WTC11 (cell line): ENCODE data around the gene PRPSAP2. TPM values are rescaled to one million over a fixed set of nuclear protein-coding genes. Genes with fewer than 3 reads are reported as not detected.
"Not testable (repeated sequence)": the region's sequence is repeated elsewhere in the genome, so short reads cannot be mapped to it uniquely, and the experiment has no call there.

Experiments used
- ATAC-seq: fragments of 200-7000 bp; cut with Tn5 transposase; 2 replicates; pipeline ENCODE4 v1.10.0; 2021; ENCODE audit warnings: mild to moderate bottlenecking, moderate library complexity
- CTCF ChIA-PET: fragments of 300-600 bp; sonication (Branson Sonifier 250); formaldehyde crosslinking; loops from one replicate; lab custom pipeline; 2021; ENCODE audit warnings: antibody characterized with exemption; lab: Charles Lee
- POLR2A ChIA-PET: fragments of 350-600 bp; sonication (Branson Sonifier 250); formaldehyde crosslinking; loops from one replicate; lab custom pipeline; 2021; ENCODE audit warnings: antibody characterized with exemption; lab: Charles Lee
- DNase-seq: peaks from one replicate; pipeline ENCODE4 v3.0.0; 2021; ENCODE audit warnings: low spot score
- H3K27ac Mint-ChIP-seq: 2 replicates; pipeline ENCODE4 v1.8.0; 2021; ENCODE audit warnings: mixed read lengths
- H3K27me3 Mint-ChIP-seq: 2 replicates; pipeline ENCODE4 v1.8.0; 2021; ENCODE audit warnings: low read depth, mild to moderate bottlenecking, moderate library complexity, mixed read lengths
- H3K36me3 Mint-ChIP-seq: 2 replicates; pipeline ENCODE4 v1.8.0; 2021; ENCODE audit warnings: mixed read lengths
- H3K4me1 Mint-ChIP-seq: 2 replicates; pipeline ENCODE4 v1.8.0; 2022; ENCODE audit warnings: mixed read lengths
- H3K4me3 Mint-ChIP-seq: 2 replicates; pipeline ENCODE4 v1.8.0; 2021; ENCODE audit warnings: mild to moderate bottlenecking, moderate library complexity, mixed read lengths
- H3K9me3 Mint-ChIP-seq: 2 replicates; pipeline ENCODE4 v1.8.0; 2021; ENCODE audit warnings: mixed read lengths
- EMX1 ChIP-seq: fragments of 250-450 bp; sonication (Bioruptor Pico); IDR thresholded peaks from 2 replicates; pipeline ENCODE4 v1.8.0; 2021; ENCODE audit warnings: mild to moderate bottlenecking
- FOXJ3 ChIP-seq: sonication (generic); formaldehyde crosslinking; IDR thresholded peaks from 2 replicates; pipeline ENCODE4 v1.9.0; 2021; ENCODE audit warnings: missing genetic modification reagents, mild to moderate bottlenecking, borderline replicate concordance
- GTF2I ChIP-seq: fragments of 250-450 bp; sonication (Bioruptor Pico); conservative IDR thresholded peaks from 2 replicates; pipeline ENCODE4 v1.4.0; 2021; ENCODE audit warnings: mild to moderate bottlenecking
- JUN ChIP-seq: sonication (generic); formaldehyde crosslinking; IDR thresholded peaks from 2 replicates; pipeline ENCODE4 v1.8.0; 2023; ENCODE audit warnings: mild to moderate bottlenecking, missing genetic modification reagents
- NFE2L1 ChIP-seq: sonication (generic); formaldehyde crosslinking; IDR thresholded peaks from 2 replicates; pipeline ENCODE4 v1.8.1; 2023; ENCODE audit warnings: missing genetic modification reagents
- ZNF317 ChIP-seq: sonication (generic); formaldehyde crosslinking; IDR thresholded peaks from 2 replicates; pipeline ENCODE4 v1.8.1; 2023; ENCODE audit warnings: low read depth, mild to moderate bottlenecking, moderate library complexity, missing genetic modification reagents, borderline replicate concordance
- ZNF416 ChIP-seq: fragments of 250-450 bp; sonication (Bioruptor Pico); IDR thresholded peaks from 2 replicates; pipeline ENCODE4 v1.9.0; 2021; ENCODE audit warnings: mild to moderate bottlenecking, inconsistent platforms
- total RNA-seq: library from RNA; stranded (reverse); gene quantifications from 3 replicates; pipeline ENCODE4 v1.2.3, GENCODE V29; 2021
- TF ChIP-seq, protein P1 (sequence below): fragments of 250-450 bp; sonication (Bioruptor Pico); IDR thresholded peaks from 2 replicates; pipeline ENCODE4 v1.9.0; 2021; ENCODE audit warnings: moderate library complexity, mild to moderate bottlenecking, inconsistent platforms, borderline replicate concordance
- TF ChIP-seq, protein P2 (sequence below): sonication (generic); formaldehyde crosslinking; IDR thresholded peaks from 2 replicates; pipeline ENCODE4 v1.8.1; 2022; ENCODE audit warnings: mild to moderate bottlenecking, missing genetic modification reagents, moderate library complexity, borderline replicate concordance
- TF ChIP-seq, protein P3 (sequence below): sonication (generic); formaldehyde crosslinking; conservative IDR thresholded peaks from 2 replicates; pipeline ENCODE4 v1.8.1; 2022; ENCODE audit warnings: mild to moderate bottlenecking, missing genetic modification reagents
- TF ChIP-seq, protein P4 (sequence below): fragments of 250-450 bp; sonication (Bioruptor Pico); IDR thresholded peaks from 2 replicates; pipeline ENCODE4 v2.1.2; 2022; ENCODE audit warnings: mild to moderate bottlenecking, moderate library complexity
- TF ChIP-seq, protein P5 (sequence below): fragments of 250-450 bp; sonication (Bioruptor Pico); conservative IDR thresholded peaks from 2 replicates; pipeline ENCODE4 v1.9.0; 2021; ENCODE audit warnings: mild to moderate bottlenecking
- TF ChIP-seq, protein P6 (sequence below): sonication (generic); formaldehyde crosslinking; IDR thresholded peaks from 2 replicates; pipeline ENCODE4 v1.8.1; 2022; ENCODE audit warnings: low read depth, missing genetic modification reagents, borderline replicate concordance
- TF ChIP-seq, protein P7 (sequence below): sonication (generic); formaldehyde crosslinking; IDR thresholded peaks from 2 replicates; pipeline ENCODE4 v1.8.1; 2023; ENCODE audit warnings: mild to moderate bottlenecking, missing genetic modification reagents, borderline replicate concordance

Gene PRPSAP2
- total RNA-seq, 1 experiment from 2014 or later = 50.9 TPM

DNA sequence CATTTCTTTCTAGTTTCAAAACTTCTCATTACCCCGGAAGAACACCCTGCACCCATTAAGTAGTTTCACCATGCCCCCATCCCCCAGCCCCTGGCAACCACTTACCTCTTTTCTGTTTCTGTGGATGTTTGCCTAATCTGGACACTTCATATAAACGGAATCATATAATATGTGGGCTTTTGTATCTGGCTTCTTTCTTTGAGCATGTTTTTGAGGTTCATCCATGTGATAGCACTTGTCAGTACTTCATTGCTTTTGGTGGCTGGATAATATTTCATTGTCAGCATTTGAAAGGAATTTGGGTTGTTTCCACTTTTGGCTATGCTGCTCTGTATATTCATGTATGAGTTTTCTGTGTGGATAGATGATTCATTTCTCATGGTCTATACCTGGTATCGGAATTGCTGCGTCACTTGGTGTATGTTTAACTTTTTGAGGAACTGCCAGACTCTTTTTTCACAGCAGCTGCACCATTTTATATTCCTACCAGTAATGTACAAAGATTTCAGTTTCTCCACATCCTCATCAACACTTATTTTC, 64.1 kb downstream of the PRPSAP2 start:
- ChIA-PET POLR2A (no interaction called here), CTCF (no interaction called here)
- H3K4me3 Mint-ChIP-seq = no peak overlapping the region
- no peaks in the 10 kb centered on the region for H3K27me3 Mint-ChIP-seq
- ATAC-seq (no peak), DNase-seq (no peak)
- H3K27ac Mint-ChIP-seq = no peak overlapping the region
- H3K36me3 Mint-ChIP-seq = peaks cover 28% of the 10 kb centered on the region
- H3K9me3 Mint-ChIP-seq = no peaks in the 10 kb centered on the region
- TF ChIP-seq, protein P1, sequence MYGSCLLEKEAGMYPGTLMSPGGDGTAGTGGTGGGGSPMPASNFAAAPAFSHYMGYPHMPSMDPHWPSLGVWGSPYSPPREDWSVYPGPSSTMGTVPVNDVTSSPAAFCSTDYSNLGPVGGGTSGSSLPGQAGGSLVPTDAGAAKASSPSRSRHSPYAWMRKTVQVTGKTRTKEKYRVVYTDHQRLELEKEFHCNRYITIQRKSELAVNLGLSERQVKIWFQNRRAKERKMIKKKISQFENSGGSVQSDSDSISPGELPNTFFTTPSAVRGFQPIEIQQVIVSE = no peak
- TF ChIP-seq, protein P2, sequence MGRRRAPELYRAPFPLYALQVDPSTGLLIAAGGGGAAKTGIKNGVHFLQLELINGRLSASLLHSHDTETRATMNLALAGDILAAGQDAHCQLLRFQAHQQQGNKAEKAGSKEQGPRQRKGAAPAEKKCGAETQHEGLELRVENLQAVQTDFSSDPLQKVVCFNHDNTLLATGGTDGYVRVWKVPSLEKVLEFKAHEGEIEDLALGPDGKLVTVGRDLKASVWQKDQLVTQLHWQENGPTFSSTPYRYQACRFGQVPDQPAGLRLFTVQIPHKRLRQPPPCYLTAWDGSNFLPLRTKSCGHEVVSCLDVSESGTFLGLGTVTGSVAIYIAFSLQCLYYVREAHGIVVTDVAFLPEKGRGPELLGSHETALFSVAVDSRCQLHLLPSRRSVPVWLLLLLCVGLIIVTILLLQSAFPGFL (CRISPR knock-in tag) = no peak
- TF ChIP-seq EMX1 (CRISPR knock-in tag) (no peak), GTF2I (CRISPR knock-in tag) (no peak), JUN (no peak), ZNF416 (CRISPR knock-in tag) (no peak), NFE2L1 (CRISPR knock-in tag) (no peak), ZNF317 (CRISPR knock-in tag) (no peak), FOXJ3 (CRISPR knock-in tag) (no peak)
- TF ChIP-seq, protein P3, sequence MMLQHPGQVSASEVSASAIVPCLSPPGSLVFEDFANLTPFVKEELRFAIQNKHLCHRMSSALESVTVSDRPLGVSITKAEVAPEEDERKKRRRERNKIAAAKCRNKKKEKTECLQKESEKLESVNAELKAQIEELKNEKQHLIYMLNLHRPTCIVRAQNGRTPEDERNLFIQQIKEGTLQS = no peak
- TF ChIP-seq, protein P4, sequence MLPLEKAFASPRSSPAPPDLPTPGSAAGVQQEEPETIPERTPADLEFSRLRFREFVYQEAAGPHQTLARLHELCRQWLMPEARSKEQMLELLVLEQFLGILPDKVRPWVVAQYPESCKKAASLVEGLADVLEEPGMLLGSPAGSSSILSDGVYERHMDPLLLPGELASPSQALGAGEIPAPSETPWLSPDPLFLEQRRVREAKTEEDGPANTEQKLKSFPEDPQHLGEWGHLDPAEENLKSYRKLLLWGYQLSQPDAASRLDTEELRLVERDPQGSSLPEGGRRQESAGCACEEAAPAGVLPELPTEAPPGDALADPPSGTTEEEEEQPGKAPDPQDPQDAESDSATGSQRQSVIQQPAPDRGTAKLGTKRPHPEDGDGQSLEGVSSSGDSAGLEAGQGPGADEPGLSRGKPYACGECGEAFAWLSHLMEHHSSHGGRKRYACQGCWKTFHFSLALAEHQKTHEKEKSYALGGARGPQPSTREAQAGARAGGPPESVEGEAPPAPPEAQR = no peak
- TF ChIP-seq, protein P5, sequence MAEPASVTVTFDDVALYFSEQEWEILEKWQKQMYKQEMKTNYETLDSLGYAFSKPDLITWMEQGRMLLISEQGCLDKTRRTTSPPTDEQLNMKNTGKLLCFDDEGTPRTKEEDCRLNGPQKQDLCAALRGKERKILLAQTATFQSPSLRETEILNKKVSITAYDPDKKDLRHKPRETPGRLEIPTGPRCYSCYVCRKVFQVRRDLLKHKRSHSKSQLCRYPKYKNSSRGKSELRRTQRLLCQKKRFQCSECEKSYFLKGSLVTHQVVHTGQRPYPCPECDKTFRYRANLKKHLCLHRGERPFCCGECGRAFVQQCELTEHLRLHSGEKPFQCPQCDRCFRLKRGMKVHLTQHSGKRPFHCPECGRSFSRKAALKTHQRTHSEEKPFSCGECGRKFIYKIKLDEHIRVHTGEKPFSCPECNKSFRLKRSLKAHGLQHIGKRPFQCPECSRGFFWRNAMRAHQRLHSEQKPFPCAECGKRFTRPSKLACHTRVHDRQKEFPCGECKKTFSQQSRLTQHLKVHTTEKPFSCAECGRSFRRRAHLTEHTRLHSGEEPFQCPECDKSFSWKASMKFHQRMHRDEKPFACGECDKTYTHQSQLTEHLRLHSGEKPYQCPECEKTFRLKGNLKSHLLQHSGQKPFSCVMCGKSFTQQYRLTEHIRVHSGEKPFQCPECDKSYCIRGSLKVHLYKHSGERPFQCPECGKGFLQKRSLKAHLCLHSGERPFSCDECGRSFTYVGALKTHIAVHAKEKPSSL = no peak
- TF ChIP-seq, protein P6, sequence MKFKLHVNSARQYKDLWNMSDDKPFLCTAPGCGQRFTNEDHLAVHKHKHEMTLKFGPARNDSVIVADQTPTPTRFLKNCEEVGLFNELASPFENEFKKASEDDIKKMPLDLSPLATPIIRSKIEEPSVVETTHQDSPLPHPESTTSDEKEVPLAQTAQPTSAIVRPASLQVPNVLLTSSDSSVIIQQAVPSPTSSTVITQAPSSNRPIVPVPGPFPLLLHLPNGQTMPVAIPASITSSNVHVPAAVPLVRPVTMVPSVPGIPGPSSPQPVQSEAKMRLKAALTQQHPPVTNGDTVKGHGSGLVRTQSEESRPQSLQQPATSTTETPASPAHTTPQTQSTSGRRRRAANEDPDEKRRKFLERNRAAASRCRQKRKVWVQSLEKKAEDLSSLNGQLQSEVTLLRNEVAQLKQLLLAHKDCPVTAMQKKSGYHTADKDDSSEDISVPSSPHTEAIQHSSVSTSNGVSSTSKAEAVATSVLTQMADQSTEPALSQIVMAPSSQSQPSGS (CRISPR knock-in tag) = no peak
- TF ChIP-seq, protein P7, sequence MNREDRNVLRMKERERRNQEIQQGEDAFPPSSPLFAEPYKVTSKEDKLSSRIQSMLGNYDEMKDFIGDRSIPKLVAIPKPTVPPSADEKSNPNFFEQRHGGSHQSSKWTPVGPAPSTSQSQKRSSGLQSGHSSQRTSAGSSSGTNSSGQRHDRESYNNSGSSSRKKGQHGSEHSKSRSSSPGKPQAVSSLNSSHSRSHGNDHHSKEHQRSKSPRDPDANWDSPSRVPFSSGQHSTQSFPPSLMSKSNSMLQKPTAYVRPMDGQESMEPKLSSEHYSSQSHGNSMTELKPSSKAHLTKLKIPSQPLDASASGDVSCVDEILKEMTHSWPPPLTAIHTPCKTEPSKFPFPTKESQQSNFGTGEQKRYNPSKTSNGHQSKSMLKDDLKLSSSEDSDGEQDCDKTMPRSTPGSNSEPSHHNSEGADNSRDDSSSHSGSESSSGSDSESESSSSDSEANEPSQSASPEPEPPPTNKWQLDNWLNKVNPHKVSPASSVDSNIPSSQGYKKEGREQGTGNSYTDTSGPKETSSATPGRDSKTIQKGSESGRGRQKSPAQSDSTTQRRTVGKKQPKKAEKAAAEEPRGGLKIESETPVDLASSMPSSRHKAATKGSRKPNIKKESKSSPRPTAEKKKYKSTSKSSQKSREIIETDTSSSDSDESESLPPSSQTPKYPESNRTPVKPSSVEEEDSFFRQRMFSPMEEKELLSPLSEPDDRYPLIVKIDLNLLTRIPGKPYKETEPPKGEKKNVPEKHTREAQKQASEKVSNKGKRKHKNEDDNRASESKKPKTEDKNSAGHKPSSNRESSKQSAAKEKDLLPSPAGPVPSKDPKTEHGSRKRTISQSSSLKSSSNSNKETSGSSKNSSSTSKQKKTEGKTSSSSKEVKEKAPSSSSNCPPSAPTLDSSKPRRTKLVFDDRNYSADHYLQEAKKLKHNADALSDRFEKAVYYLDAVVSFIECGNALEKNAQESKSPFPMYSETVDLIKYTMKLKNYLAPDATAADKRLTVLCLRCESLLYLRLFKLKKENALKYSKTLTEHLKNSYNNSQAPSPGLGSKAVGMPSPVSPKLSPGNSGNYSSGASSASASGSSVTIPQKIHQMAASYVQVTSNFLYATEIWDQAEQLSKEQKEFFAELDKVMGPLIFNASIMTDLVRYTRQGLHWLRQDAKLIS = no peak
- H3K4me1 Mint-ChIP-seq = peaks cover 10% of the 10 kb centered on the region

DNA sequence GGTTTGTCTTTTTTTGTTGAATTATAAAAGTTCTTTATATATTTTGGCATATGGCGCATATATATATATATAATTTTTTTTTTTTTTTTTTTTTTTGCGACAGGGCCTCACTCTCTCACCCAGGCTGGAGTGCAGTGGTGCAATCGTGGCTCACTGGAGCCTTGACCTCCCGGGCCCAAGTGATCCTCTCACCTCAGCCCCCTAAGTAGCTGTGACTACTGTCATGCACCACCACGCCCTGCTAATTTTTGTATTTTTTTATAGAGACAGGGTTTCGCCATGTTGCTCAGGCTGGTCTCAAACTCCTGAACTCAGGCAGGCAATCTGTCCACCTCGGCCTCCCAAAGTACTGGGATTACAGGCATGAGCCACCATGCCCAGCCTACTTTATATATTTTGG, 64.7 kb downstream of the PRPSAP2 start:
- H3K9me3 Mint-ChIP-seq, CTCF ChIA-PET, H3K27ac Mint-ChIP-seq, DNase-seq, POLR2A ChIA-PET, H3K27me3 Mint-ChIP-seq, H3K4me3 Mint-ChIP-seq, ATAC-seq, H3K4me1 Mint-ChIP-seq: not testable (repeated sequence)
- peaks cover 24% of the 10 kb centered on the region for H3K36me3 Mint-ChIP-seq
